GM12878 (cell line): ENCODE measurements around the gene NPBWR2. TPM values are rescaled to one million over a fixed set of nuclear protein-coding genes. Genes with fewer than 3 reads are reported as not detected.

Experiments used
- BACH1 ChIP-seq: fragments of 450-650 bp; IDR thresholded peaks from 2 replicates; pipeline ENCODE4 v1.6.1; 2017; ENCODE audit warnings: mild to moderate bottlenecking, borderline replicate concordance
- CREM ChIP-seq: IDR thresholded peaks from 2 replicates; pipeline ENCODE4 v1.6.1; 2014; ENCODE audit warnings: antibody characterized with exemption, low read depth
- GABPA ChIP-seq: IDR thresholded peaks from 2 replicates; pipeline ENCODE4 v1.6.1; 2014; ENCODE audit warnings: antibody characterized with exemption, low read depth, mild to moderate bottlenecking, inconsistent platforms
- HSF1 ChIP-seq: fragments of 150-350 bp; IDR thresholded peaks from 2 replicates; pipeline ENCODE4 v1.6.1; 2014; ENCODE audit warnings: mild to moderate bottlenecking, low read depth, low read length
- LARP7 ChIP-seq: fragments of 450-650 bp; IDR thresholded peaks from 2 replicates; pipeline ENCODE4 v1.6.1; 2017; ENCODE audit warnings: mild to moderate bottlenecking
- MTA3 ChIP-seq: IDR thresholded peaks from 2 replicates; pipeline ENCODE4 v1.6.1; 2012; ENCODE audit warnings: low read length, inconsistent platforms, borderline replicate concordance
- NFXL1 ChIP-seq: fragments of 450-650 bp; IDR thresholded peaks from 2 replicates; pipeline ENCODE4 v1.6.1; 2017; ENCODE audit warnings: antibody characterized with exemption, mild to moderate bottlenecking, borderline replicate concordance
- POLR2A ChIP-seq: IDR thresholded peaks from 2 replicates; pipeline ENCODE4 v1.6.1; 2011; ENCODE audit warnings: low read depth, mild to moderate bottlenecking, low read length
- RELA ChIP-seq: fragments of 450-650 bp; IDR thresholded peaks from 2 replicates; pipeline ENCODE4 v1.8.0; 2014; ENCODE audit warnings: borderline replicate concordance; ENCODE audit not compliant: partially characterized antibody
- SIX5 ChIP-seq: IDR thresholded peaks from 2 replicates; pipeline ENCODE4 v1.6.1; 2011; ENCODE audit warnings: mild to moderate bottlenecking, low read depth, low read length, moderate library complexity; ENCODE audit not compliant: severe bottlenecking
- SKIL ChIP-seq: fragments of 450-650 bp; IDR thresholded peaks from 2 replicates; pipeline ENCODE4 v1.6.1; 2017; ENCODE audit warnings: mild to moderate bottlenecking, low read depth, inconsistent platforms; ENCODE audit not compliant: poor library complexity, severe bottlenecking
- SP1 ChIP-seq: IDR thresholded peaks from one replicate; pipeline ENCODE4 v1.6.1; 2011; ENCODE audit warnings: low read depth, low read length
- SREBF1 ChIP-seq: IDR thresholded peaks from 2 replicates; pipeline ENCODE4 v1.6.1; 2012; ENCODE audit warnings: mild to moderate bottlenecking, low read length
- SREBF2 ChIP-seq: IDR thresholded peaks from 2 replicates; pipeline ENCODE4 v1.6.1; 2012; ENCODE audit warnings: mild to moderate bottlenecking, low read length
- YBX1 ChIP-seq: fragments of 450-650 bp; IDR thresholded peaks from 2 replicates; pipeline ENCODE4 v1.6.1; 2016; ENCODE audit warnings: antibody characterized with exemption
- ZNF384 ChIP-seq: IDR thresholded peaks from 2 replicates; pipeline ENCODE4 v1.6.1; 2012; ENCODE audit warnings: low read depth, mild to moderate bottlenecking, low read length, improper control_type of control experiment, borderline replicate concordance
- ZNF592 ChIP-seq: fragments of 450-650 bp; IDR thresholded peaks from 2 replicates; pipeline ENCODE4 v1.6.1; 2017; ENCODE audit warnings: mild to moderate bottlenecking, moderate library complexity
- ZNF622 ChIP-seq: fragments of 450-650 bp; IDR thresholded peaks from 2 replicates; pipeline ENCODE4 v1.6.1; 2017; ENCODE audit warnings: mild to moderate bottlenecking, inconsistent platforms
- polyA plus RNA-seq, 11 experiments: library from polyadenylated mRNA; depleted of rRNA in 4 of 11; unstranded in 6 of 11; stranded (reverse) in 5 of 11; fragments of >200 nt; fragmentation: Nextera tagmentation in 4 of 11; fragmentation: Illumina TruSeq in 1 of 11; extraction: Ambion mirVana in 4 of 11; extraction: Trizol in 1 of 11; gene quantifications; 1 replicate in 1 of 11; 2 replicates in 10 of 11; pipeline versions ENCODE4 v1.2.1 to v1.2.3, GENCODE V29; 2011 to 2016; ENCODE audit warnings: inconsistent platforms in 2 of 11, missing spikeins in 2 of 11, low read depth in 1 of 11
- total RNA-seq, 4 experiments: library from RNA; depleted of rRNA in 3 of 4; stranded (reverse); fragments of >200 nt in 3 of 4; fragmentation: Illumina TruSeq in 1 of 4; extraction: Trizol in 1 of 4; gene quantifications; 2 replicates each; pipeline versions ENCODE4 v1.2.1 to v1.2.3, GENCODE V29; 2013 to 2021
- TF ChIP-seq, protein P1 (sequence below), 3 experiments: IDR thresholded peaks in 2 of 3; conservative IDR thresholded peaks in 1 of 3; 2 replicates each; pipeline ENCODE4 v1.5.1; 2011; ENCODE audit warnings: low read depth in 3 of 3, low read length in 3 of 3, mild to moderate bottlenecking in 3 of 3, control low read depth in 2 of 3, moderate library complexity in 2 of 3, inconsistent platforms in 1 of 3, mixed read lengths in 1 of 3; ENCODE audit not compliant: control insufficient read depth in 2 of 3, insufficient read depth in 1 of 3; ENCODE audit errors: extremely low read depth in 1 of 3
- TF ChIP-seq, protein P2 (sequence below): fragments of 450-650 bp; IDR thresholded peaks from 2 replicates; pipeline ENCODE4 v1.6.1; 2017; ENCODE audit warnings: low read depth, mild to moderate bottlenecking, moderate library complexity

NPBWR2 gene
- total and polyA plus RNA-seq, 10 of the 15 experiments (the other 5 are each of a cell fraction or from before 2014, with no cell fraction given) = not detected

DNA sequence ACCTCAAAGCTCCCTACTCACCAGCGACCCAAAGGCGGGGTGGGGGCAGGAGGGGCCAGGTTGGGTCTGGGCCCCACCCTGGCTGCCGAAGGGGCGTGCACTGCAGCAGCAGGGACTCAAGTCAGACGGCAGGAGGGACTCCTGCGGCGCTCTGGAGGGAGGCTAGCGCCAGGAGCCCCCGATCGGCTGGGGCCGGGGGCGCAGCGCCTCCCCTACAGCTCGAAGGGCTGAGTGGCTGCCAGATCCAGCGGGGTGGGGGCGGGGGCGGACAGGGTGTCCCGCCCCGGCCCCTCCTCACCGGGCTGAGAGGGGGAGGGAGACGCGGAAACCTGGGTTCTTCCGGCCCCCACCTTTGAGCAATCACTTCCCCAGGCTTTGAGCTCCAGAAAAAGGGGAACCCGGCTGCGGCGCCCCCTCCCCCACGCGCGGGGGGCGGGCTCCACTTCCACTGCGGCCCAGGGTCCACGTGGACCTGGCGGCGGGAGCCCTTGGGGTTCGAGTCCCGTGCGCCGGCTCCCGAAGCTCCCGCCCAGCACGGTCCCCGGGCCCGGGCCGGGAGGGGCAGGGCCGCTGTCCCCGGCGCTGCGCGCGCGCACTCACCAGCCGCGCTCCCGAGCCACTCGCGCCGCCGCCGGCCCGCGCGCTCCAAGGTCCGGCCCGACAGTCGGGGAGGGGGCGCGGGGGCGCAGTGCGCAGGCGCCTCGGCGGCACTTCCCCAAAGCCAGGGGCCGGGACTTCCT is 27.9 kb downstream of the NPBWR2 start, which contains the start of gene RGS19 (continued):
- TF ChIP-seq YBX1 (no peak), BACH1 (peak; percentile 88), SIX5 (no peak), SREBF2 (no peak), ZNF592 (no peak), NFXL1 (no peak), CREM (no peak), ZNF384 (no peak), SREBF1 (no peak), SP1 (no peak), HSF1 (no peak), MTA3 (no peak), SKIL (no peak), RELA (no peak), ZNF622 (no peak), POLR2A (peak; percentile 67), GABPA (no peak), LARP7 (peak; percentile 70; the same call in 1 of the 2 replicates)
- TF ChIP-seq, protein P1, sequence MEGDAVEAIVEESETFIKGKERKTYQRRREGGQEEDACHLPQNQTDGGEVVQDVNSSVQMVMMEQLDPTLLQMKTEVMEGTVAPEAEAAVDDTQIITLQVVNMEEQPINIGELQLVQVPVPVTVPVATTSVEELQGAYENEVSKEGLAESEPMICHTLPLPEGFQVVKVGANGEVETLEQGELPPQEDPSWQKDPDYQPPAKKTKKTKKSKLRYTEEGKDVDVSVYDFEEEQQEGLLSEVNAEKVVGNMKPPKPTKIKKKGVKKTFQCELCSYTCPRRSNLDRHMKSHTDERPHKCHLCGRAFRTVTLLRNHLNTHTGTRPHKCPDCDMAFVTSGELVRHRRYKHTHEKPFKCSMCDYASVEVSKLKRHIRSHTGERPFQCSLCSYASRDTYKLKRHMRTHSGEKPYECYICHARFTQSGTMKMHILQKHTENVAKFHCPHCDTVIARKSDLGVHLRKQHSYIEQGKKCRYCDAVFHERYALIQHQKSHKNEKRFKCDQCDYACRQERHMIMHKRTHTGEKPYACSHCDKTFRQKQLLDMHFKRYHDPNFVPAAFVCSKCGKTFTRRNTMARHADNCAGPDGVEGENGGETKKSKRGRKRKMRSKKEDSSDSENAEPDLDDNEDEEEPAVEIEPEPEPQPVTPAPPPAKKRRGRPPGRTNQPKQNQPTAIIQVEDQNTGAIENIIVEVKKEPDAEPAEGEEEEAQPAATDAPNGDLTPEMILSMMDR (IDR thresholded peaks at IDR 0.05 in 2 of 3, conservative IDR thresholded peaks at IDR 0.05 in 1 of 3; ENCODE audit: control insufficient read depth in 2 of 3, extremely low read depth in 1 of 3, insufficient read depth in 1 of 3, low read depth in 3 of 3, low read length in 3 of 3) = no peak
- TF ChIP-seq, protein P2, sequence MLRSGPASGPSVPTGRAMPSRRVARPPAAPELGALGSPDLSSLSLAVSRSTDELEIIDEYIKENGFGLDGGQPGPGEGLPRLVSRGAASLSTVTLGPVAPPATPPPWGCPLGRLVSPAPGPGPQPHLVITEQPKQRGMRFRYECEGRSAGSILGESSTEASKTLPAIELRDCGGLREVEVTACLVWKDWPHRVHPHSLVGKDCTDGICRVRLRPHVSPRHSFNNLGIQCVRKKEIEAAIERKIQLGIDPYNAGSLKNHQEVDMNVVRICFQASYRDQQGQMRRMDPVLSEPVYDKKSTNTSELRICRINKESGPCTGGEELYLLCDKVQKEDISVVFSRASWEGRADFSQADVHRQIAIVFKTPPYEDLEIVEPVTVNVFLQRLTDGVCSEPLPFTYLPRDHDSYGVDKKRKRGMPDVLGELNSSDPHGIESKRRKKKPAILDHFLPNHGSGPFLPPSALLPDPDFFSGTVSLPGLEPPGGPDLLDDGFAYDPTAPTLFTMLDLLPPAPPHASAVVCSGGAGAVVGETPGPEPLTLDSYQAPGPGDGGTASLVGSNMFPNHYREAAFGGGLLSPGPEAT = no peak
